Measurements from ENCODE around the gene COX7A2L. TPM values are rescaled to one million over a fixed set of nuclear protein-coding genes. Genes with fewer than 3 reads are reported as not detected.

Gene COX7A2L
- total and polyA plus RNA-seq, 4 donors: 136 to 178 (median 149) TPM

DNA sequence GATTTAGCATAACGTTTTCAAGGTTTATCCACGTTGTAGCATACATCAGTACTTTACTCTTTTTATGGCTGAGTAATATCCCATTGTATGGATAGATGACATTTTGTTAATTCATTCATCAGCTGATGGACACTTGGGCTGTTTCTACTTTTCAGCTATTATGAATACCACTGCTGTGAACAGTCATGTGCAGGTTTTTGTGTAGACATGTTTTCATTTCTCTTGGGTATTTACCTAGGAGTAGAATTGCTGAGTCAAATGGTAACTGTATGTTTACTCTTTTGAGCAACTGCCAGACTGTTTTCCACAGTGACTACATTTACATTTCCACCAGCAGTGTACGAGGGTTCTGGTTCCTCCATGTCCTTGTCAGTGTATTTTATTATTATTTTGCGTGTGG, 33.9 kb downstream of the COX7A2L start:
- no peaks in the 10 kb centered on the region for H3K27me3 ChIP-seq (ENCODE audit: control insufficient read depth, insufficient read depth, low read length)
- H3K27ac ChIP-seq (ENCODE audit: low read depth, low read length): no peak overlapping the region
- peaks cover 9% of the 10 kb centered on the region for H3K36me3 ChIP-seq (ENCODE audit: control insufficient read depth, insufficient read depth, low read length)
- H3K4me1 ChIP-seq (ENCODE audit: control insufficient read depth, insufficient read depth, low read length): no peaks in the 10 kb centered on the region
- no peak for DNase-seq (ENCODE audit: low read depth in 4 of 6, low spot score in 6 of 6)
- no peaks in the 10 kb centered on the region for H3K9me3 ChIP-seq (ENCODE audit: control insufficient read depth, insufficient read depth, low read length)
- WGBS (ENCODE audit: insufficient coverage): no CpG with 5 or more reads among the region's 4 CpGs
- H3K4me3 ChIP-seq (ENCODE audit: low read depth, low read length): no peak overlapping the region

DNA sequence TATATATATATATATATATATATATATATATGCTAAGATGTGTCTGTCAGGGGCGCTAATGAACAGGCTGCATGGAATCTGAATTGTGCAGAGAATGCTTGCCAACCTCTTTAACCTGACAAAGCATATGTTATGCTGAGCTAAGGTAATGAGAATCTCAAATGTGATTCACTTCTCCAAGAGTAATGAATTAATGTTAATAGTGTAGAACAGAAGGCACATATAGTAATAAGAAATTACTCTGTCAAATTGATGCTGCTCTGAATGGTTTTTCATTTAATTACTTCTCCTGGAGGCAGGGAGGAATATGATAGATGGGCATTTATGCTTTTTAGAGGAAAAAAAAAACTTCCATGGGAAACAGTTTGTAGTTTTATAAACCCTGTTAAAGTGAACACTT, 35.4 kb downstream of the COX7A2L start:
- peak in 1 of 6 donors; percentile 80 for DNase-seq (ENCODE audit: low read depth in 4 of 6, low spot score in 6 of 6)
- H3K36me3 ChIP-seq (ENCODE audit: control insufficient read depth, insufficient read depth, low read length): peaks cover 9% of the 10 kb centered on the region
- no peak overlapping the region for H3K4me3 ChIP-seq (ENCODE audit: low read depth, low read length)
- H3K27me3 ChIP-seq (ENCODE audit: control insufficient read depth, insufficient read depth, low read length): no peaks in the 10 kb centered on the region
- no peaks in the 10 kb centered on the region for H3K4me1 ChIP-seq (ENCODE audit: control insufficient read depth, insufficient read depth, low read length)
- no peak overlapping the region for H3K27ac ChIP-seq (ENCODE audit: low read depth, low read length)
- no CpG with 5 or more reads among the region's 1 CpG for WGBS (ENCODE audit: insufficient coverage)
- H3K9me3 ChIP-seq (ENCODE audit: control insufficient read depth, insufficient read depth, low read length): no peaks in the 10 kb centered on the region

DNA sequence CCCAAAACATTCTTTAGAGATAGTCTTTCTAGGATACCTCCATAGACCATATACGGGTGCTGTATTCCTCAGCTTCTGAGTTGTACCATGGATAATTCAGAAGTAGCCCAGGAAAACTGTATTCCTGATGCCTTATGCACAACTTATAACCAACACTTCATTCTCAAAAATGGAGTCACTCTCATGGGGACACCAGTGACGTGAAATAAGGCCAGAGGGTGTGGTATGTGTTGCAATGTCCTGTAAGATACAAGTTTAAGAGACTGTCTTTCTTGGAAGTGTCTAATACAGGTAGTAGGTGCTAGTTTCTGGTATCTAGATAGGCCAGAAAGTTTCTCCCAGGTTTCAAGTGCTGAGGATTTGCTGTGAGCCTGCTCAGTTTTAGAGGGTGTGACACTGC, 36.1 kb downstream of the COX7A2L start:
- Histone ChIP-seq H3K27ac (ENCODE audit: low read depth, low read length) (no peak overlapping the region), H3K4me1 (ENCODE audit: control insufficient read depth, insufficient read depth, low read length) (no peaks in the 10 kb centered on the region), H3K36me3 (ENCODE audit: control insufficient read depth, insufficient read depth, low read length) (peaks cover 8% of the 10 kb centered on the region), H3K27me3 (ENCODE audit: control insufficient read depth, insufficient read depth, low read length) (no peaks in the 10 kb centered on the region), H3K9me3 (ENCODE audit: control insufficient read depth, insufficient read depth, low read length) (no peaks in the 10 kb centered on the region), H3K4me3 (ENCODE audit: low read depth, low read length) (no peak overlapping the region)
- DNase-seq (ENCODE audit: low read depth in 4 of 6, low spot score in 6 of 6): no peak
- WGBS (ENCODE audit: insufficient coverage): no CpG with 5 or more reads among the region's 2 CpGs

DNA sequence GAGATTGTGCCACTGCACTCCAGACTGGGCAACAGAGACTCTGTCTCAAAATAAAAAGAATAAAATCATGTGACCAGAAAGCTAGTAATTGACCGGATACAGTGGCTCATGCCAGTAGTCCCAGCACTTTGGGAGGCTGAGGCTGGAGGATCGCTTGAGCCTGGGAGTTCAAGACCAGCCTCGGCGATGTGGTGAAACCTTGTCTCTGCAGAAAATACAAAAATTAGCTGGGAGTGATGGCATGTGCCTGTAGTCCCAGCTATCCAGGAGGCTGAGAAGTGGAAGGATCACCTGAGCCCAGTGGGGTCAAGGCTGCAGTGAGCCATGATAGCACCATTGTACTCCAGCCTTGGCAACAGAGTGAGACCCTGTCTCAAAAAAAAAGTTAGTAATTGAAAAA, 36.8 kb downstream of the COX7A2L start:
- Histone ChIP-seq H3K27ac (ENCODE audit: low read depth, low read length) (no peak overlapping the region), H3K27me3 (ENCODE audit: control insufficient read depth, insufficient read depth, low read length) (no peaks in the 10 kb centered on the region), H3K9me3 (ENCODE audit: control insufficient read depth, insufficient read depth, low read length) (no peaks in the 10 kb centered on the region), H3K4me3 (ENCODE audit: low read depth, low read length) (no peak overlapping the region), H3K4me1 (ENCODE audit: control insufficient read depth, insufficient read depth, low read length) (no peaks in the 10 kb centered on the region), H3K36me3 (ENCODE audit: control insufficient read depth, insufficient read depth, low read length) (peaks cover 4% of the 10 kb centered on the region)
- DNase-seq (ENCODE audit: low read depth in 4 of 6, low spot score in 6 of 6): no peak
- WGBS (ENCODE audit: insufficient coverage): 100% methylated on average over 4 of the region's 4 CpGs

DNA sequence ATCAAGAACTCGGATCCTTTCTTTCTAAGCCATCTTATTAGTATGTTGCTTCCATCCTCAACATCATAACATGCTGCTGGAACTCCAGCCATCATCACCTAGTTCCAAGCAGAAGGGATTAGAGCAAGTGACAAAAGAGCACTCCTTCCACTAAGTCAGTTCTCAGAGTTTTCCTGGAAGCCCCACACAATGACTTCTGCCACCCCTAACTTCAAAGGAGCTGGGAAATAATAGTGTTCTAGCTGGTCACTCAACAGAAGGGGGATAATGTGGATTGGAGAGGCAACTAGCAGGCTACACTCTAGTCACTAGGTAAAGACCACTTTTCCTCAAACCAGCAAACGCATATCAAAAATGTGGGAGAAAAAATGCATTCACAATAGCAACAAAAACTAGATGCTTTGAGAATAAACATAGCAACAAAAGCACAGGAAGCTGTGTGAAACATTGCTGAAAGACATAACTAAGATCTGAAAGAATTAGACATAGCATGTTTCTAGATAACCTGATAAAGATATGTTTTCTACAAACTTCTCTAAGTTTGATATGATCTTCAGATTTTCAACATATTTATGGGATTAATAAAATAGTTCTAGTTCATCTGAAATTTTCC, 39.5 kb downstream of the COX7A2L start:
- no peak for DNase-seq (ENCODE audit: low read depth in 4 of 6, low spot score in 6 of 6)
- Histone ChIP-seq H3K4me3 (ENCODE audit: low read depth, low read length) (no peak overlapping the region), H3K27me3 (ENCODE audit: control insufficient read depth, insufficient read depth, low read length) (no peaks in the 10 kb centered on the region), H3K9me3 (ENCODE audit: control insufficient read depth, insufficient read depth, low read length) (no peaks in the 10 kb centered on the region), H3K36me3 (ENCODE audit: control insufficient read depth, insufficient read depth, low read length) (peaks cover 7% of the 10 kb centered on the region), H3K4me1 (ENCODE audit: control insufficient read depth, insufficient read depth, low read length) (no peaks in the 10 kb centered on the region), H3K27ac (ENCODE audit: low read depth, low read length) (no peak overlapping the region)
- WGBS (ENCODE audit: insufficient coverage): 100% methylated on average over 1 of the region's 2 CpGs

DNA sequence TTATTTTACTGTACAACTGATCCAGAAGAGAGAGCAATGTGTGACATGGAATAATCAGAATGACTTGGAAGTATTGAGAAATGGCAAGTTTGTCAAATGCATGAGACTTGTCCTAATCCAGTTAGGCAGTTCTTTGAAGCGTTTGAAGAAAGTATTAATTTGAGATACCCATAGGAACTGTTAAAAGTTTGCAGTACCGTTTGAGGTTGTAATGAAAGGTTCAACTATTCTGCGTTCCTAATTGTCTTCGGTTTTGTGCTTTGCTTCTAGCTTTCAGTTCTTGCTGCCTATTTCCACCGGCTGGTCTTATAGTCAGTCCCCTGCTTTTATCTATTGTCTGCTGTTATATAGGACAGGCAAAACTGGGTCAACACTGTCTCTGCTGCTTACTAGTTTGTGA, 41.8 kb downstream of the COX7A2L start:
- Histone ChIP-seq H3K27me3 (ENCODE audit: control insufficient read depth, insufficient read depth, low read length) (no peaks in the 10 kb centered on the region), H3K36me3 (ENCODE audit: control insufficient read depth, insufficient read depth, low read length) (peaks cover 5% of the 10 kb centered on the region), H3K4me3 (ENCODE audit: low read depth, low read length) (no peak overlapping the region), H3K9me3 (ENCODE audit: control insufficient read depth, insufficient read depth, low read length) (no peaks in the 10 kb centered on the region), H3K4me1 (ENCODE audit: control insufficient read depth, insufficient read depth, low read length) (no peaks in the 10 kb centered on the region), H3K27ac (ENCODE audit: low read depth, low read length) (no peak overlapping the region)
- 84% methylated on average over 3 of the region's 5 CpGs for WGBS (ENCODE audit: insufficient coverage)
- no peak for DNase-seq (ENCODE audit: low read depth in 4 of 6, low spot score in 6 of 6)

DNA sequence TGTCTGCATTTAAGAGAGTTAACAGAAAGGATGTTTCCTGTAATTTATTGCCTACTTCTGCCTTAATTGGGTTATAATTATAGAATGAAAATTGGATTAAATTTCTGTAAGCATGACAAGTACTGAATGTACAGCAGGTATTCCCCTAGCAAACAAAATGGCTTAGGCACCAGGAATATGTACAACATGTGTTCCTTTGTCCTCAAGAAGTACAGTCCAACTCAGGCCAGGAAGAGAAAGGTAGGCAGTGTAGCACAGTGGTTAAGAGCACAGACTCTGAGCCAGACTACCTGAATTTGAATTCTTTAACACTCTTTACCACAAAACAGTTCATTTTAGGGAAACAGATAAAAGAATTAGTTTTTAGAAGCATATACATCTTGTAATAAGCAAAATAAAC, 43.1 kb downstream of the COX7A2L start:
- H3K4me3 ChIP-seq (ENCODE audit: low read depth, low read length): no peak overlapping the region
- no peaks in the 10 kb centered on the region for H3K4me1 ChIP-seq (ENCODE audit: control insufficient read depth, insufficient read depth, low read length)
- no peaks in the 10 kb centered on the region for H3K27me3 ChIP-seq (ENCODE audit: control insufficient read depth, insufficient read depth, low read length)
- peaks cover 6% of the 10 kb centered on the region for H3K36me3 ChIP-seq (ENCODE audit: control insufficient read depth, insufficient read depth, low read length)
- DNase-seq (ENCODE audit: low read depth in 4 of 6, low spot score in 6 of 6): no peak
- no peaks in the 10 kb centered on the region for H3K9me3 ChIP-seq (ENCODE audit: control insufficient read depth, insufficient read depth, low read length)
- H3K27ac ChIP-seq (ENCODE audit: low read depth, low read length): no peak overlapping the region

DNA sequence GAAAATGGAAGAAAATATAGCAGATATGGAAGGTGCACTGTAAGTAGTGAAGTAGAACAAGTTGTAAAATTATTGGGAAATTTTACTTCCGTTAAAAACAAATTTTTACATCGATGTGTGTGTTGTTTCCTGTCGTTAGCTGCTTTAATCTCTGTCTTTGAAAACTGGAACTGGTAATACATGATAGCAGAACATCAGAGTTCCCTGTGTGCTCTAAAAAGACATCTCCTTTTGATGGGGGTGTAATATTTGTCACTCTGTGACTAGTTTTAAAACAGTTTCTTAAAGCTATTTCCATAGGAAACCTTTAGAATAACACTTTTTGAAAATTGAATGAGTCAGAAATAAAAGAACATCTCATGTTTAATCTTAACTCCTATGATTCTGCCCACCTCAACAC, 43.5 kb downstream of the COX7A2L start:
- Histone ChIP-seq H3K4me1 (ENCODE audit: control insufficient read depth, insufficient read depth, low read length) (no peaks in the 10 kb centered on the region), H3K27ac (ENCODE audit: low read depth, low read length) (no peak overlapping the region), H3K4me3 (ENCODE audit: low read depth, low read length) (no peak overlapping the region), H3K27me3 (ENCODE audit: control insufficient read depth, insufficient read depth, low read length) (no peaks in the 10 kb centered on the region), H3K9me3 (ENCODE audit: control insufficient read depth, insufficient read depth, low read length) (no peaks in the 10 kb centered on the region), H3K36me3 (ENCODE audit: control insufficient read depth, insufficient read depth, low read length) (peaks cover 9% of the 10 kb centered on the region)
- 100% methylated on average over 1 of the region's 3 CpGs for WGBS (ENCODE audit: insufficient coverage)
- DNase-seq (ENCODE audit: low read depth in 4 of 6, low spot score in 6 of 6): no peak

DNA sequence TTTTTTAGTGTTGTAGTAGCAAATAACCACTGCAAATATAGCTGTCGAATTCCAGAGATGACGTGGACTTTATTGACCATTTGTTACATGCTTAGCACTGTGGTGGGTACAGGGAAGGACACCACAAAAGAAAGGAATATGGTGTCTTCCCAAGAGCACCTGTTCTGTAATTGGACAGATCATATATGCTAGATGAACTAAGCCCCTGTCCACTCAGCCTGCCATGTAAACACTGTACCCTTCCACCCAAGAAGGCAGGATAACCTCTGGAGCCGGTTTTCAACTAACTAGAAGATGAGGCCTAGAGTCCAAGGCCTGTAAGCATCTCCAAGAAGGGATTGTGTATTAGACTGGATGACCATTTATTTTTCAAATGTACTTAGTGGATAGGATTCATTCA, 44.1 kb downstream of the COX7A2L start:
- H3K9me3 ChIP-seq (ENCODE audit: control insufficient read depth, insufficient read depth, low read length): no peaks in the 10 kb centered on the region
- H3K4me3 ChIP-seq (ENCODE audit: low read depth, low read length): no peak overlapping the region
- H3K27ac ChIP-seq (ENCODE audit: low read depth, low read length): no peak overlapping the region
- no peak for DNase-seq (ENCODE audit: low read depth in 4 of 6, low spot score in 6 of 6)
- H3K4me1 ChIP-seq (ENCODE audit: control insufficient read depth, insufficient read depth, low read length): no peaks in the 10 kb centered on the region
- peaks cover 9% of the 10 kb centered on the region for H3K36me3 ChIP-seq (ENCODE audit: control insufficient read depth, insufficient read depth, low read length)
- 78% methylated on average over 2 of the region's 3 CpGs for WGBS (ENCODE audit: insufficient coverage)
- no peaks in the 10 kb centered on the region for H3K27me3 ChIP-seq (ENCODE audit: control insufficient read depth, insufficient read depth, low read length)

DNA sequence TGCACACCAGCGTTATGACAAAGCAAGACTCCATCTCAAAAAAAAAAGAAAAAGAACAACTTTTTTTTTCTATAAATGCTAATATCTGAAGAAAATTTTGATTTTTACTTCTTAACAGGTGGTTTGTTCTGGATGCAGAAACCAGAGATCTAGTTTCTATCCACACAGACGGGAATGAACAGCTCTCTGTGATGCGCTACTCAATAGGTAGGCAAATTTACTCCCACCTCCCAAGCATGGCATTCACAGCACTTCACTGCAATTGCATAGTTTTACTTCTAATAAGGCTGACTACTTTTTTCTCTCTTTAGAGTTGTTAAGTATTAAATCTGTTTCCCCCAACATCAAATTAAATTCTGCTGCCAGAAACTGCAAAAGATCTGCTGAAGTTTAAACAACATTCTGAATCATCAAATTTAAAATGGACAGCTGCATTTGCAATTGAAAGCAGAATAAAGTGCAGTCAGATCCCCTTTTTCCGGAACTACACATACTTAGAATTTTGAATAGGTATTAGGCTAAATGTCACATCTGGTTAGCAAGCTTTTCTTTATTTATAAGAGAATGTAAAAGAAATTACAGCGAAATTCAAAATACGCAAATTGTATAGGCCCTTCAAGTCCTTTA, 45.1 kb downstream of the COX7A2L start:
- H3K27ac ChIP-seq (ENCODE audit: low read depth, low read length): no peak overlapping the region
- DNase-seq (ENCODE audit: low read depth in 4 of 6, low spot score in 6 of 6): no peak
- 80% methylated on average over 1 of the region's 6 CpGs for WGBS (ENCODE audit: insufficient coverage)
- H3K27me3 ChIP-seq (ENCODE audit: control insufficient read depth, insufficient read depth, low read length): no peaks in the 10 kb centered on the region
- no peak overlapping the region for H3K4me3 ChIP-seq (ENCODE audit: low read depth, low read length)
- H3K4me1 ChIP-seq (ENCODE audit: control insufficient read depth, insufficient read depth, low read length): no peaks in the 10 kb centered on the region
- peaks cover 9% of the 10 kb centered on the region for H3K36me3 ChIP-seq (ENCODE audit: control insufficient read depth, insufficient read depth, low read length)
- H3K9me3 ChIP-seq (ENCODE audit: control insufficient read depth, insufficient read depth, low read length): no peaks in the 10 kb centered on the region
